C1 segment of cervical spinal cord (tissue), 14 donors: ENCODE measurements around the gene EDDM3A.
"Not testable (repeated sequence)": the region's sequence is repeated elsewhere in the genome, so short reads cannot be mapped to it uniquely, and the experiment has no call there.

Experiments used
- DNase-seq, 14 donors: peaks; one replicate each; lab custom pipeline; 2025; lab: John Stamatoyannopoulos, UW

Gene EDDM3A

DNA sequence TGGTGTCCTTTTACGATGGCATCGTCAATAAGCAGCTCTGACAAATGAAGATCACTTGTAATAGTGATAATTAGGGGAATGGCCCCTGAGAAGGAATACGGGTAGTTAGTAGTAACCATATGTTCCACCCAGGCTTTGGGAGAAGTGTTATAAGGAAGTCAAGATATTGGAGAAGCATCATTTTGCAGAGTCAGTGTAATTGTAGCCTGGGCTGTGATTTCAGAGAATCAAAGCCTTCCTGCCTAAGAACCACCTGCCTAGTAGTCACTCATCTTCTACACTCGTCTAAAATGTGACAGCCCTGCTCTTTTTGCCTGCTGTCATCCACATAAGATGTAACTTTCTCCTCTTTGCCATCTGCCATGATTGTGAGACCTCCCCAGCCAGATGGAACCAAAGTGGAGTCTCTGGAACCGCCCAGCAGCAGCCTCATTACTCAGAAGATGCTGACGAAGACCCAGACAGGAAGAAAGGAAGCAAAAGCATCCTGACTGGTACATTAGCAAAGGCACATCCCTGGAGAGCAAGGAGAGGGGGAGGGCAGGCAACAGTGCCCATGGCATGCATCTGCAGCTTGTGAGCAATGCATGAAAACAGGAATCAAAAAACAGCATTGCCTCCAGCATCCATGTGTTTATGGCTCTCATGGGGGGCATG is 12.6 kb upstream of the EDDM3A start:
- no peak for DNase-seq

DNA sequence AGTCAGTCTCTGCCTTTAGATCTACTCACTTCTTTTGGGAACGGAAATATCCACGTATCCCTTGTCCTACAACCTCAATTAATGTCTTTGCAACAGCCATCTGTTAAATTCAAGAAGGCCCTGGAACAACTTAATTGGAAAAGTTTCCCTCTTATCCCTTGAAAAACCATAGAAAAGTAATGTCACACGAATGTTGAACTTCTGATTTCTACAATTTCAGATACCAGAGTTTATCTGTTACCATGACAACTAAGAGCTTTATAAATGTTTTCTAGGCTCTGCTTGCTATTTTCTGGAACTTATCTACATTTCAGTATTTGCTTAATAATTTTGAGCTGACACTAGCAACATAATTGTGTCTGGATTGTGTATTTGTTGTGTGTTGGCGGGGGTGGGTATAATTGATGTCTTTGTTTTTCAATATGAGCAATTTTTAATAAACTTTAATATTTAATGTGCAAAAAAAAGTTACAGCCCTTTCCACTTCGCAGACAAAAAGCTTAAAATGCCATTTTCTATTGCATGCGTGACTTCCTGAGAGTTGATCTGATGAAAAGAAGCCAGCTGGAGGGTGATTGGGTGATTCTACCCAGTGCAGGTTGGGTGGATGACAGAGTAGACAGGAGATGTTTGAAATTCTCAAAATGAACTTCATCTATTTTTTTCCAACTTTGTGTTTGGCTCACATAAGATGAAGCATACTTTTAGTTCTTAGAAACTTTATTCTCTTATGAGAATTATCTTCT is 11.8 kb upstream of the EDDM3A start:
- DNase-seq, result no peak

DNA sequence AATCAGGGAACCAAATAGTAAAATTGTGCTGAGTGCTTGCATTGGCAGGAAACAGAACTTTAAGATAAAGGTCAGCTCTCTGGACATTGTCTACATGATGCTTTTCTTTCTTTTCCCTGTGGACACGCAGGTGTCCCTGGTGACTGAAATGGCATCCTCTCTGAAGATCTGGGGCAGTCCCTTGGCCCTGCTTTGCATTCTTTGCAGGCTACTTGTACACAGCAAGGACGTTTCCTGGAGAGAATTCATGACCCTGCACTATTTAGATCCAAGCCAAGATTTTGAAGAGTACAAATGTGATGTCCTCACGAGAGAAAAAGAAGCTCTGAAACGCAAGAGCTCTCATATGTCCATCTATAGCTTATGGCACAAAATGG is 11.3 kb upstream of the EDDM3A start:
- no peak for DNase-seq

DNA sequence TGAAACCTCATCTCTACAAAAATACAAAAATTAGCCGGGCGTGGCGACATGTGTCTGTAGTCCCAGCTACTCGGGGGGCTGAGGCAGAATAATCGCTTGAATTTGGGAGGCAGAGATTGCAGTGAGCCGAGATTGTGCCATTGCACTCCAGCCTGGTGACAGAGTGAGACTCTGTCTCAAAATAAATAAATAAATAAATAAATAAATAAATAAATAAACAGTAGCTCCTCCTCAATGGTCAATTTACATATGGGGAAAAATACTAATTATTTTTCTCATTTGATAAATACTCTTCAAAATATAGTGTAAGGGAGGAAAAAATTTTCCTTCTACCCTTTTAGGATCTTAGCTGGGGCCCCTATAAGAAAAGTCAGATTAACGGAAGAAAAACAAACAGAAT is 7.4 kb upstream of the EDDM3A start:
- DNase-seq, result not testable (repeated sequence)

DNA sequence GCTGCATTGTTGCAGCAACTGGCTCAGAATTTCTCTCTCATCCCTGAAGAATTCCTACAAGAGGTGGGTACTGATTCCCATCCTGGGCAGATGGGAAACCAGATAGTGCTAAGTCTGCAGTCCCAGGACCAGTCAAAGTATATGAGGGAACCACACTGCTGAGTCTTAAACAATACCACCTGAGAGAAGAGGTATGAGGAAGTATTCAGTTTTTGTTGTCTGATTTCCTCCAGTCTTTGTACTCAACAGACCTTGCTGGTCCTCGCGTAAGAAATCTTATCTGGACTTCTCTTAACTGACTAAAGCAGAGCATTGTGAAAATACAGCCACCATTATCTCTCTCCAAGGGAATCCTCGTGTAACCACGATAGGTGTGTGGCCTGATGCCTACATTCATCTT is 3.6 kb upstream of the EDDM3A start:
- no peak for DNase-seq

DNA sequence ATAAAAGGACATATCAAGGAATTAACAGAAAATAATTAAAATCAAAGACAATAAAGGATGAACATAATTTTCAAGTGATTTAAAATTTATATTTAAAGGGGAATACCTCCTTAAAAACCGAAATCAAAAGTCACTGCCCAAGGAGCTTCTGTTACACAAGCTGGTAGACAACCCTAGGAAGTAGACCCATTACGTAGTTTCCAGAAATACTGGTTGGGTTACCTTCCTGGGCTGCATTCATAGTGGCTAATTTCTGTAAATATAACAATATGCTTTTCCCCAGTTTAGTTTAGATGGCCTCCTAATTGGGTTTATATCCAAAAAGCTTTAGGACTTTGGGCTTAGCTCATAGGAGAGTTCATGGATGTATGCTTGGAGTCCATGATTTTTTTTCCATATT is 2.1 kb upstream of the EDDM3A start:
- DNase-seq, result no peak

DNA sequence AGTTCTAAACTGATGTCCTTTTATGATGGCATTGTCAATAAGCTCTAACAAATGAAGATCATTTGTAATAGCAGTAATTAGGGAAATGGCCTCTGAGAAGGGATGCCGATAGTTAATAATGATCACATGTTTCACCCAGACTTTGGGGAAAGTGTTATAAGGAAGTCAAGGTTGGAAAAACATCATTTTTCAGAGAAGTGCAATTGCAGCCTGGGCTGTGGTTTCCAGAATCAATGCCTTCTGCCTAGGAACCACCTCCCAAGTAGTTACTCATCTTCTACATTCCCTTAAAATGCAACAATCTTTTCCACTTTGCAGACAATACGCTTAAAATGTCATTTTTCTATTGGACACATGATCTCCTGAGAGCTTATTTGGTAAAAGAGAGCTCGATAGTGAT is 879 bp downstream of the EDDM3A start:
- DNase-seq, result no peak

DNA sequence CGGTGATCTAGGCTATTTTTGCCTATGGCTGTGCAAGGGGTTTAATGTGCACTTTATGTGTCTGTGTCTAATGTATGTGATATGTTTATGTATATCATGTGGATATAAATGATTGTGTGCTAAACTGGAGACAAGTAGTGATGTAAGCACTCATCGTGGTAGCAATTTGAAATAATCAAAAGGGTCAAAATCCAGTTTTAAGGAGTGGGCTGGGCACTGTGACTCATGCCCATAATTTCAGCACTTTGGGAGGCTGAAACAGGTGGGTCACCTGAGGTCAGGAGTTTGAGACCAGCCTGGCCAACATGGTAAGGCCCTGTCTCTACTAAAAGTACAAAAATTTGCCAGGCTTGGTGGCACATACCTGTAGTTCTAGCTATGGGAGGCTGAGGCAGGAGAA is 2.8 kb downstream of the EDDM3A start:
- DNase-seq, result no peak

DNA sequence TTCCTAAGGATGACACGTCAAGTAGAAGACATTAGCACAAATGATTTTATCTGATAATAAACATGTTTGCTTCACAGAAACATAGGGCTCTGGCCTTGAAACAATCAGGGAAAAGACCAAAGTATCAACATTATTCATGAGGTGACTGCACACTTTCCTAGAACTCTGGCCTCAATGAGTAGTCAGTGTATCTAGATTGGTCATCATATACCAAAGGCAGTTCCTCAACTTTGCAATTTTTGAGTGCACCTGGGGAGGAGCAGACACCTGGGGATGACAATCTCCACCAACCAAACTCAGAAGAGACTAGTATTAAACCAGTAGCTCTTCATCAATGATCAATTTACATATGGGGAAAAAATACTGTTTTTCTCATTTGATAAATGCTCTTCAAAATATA is 4.5 kb downstream of the EDDM3A start:
- DNase-seq, result no peak

DNA sequence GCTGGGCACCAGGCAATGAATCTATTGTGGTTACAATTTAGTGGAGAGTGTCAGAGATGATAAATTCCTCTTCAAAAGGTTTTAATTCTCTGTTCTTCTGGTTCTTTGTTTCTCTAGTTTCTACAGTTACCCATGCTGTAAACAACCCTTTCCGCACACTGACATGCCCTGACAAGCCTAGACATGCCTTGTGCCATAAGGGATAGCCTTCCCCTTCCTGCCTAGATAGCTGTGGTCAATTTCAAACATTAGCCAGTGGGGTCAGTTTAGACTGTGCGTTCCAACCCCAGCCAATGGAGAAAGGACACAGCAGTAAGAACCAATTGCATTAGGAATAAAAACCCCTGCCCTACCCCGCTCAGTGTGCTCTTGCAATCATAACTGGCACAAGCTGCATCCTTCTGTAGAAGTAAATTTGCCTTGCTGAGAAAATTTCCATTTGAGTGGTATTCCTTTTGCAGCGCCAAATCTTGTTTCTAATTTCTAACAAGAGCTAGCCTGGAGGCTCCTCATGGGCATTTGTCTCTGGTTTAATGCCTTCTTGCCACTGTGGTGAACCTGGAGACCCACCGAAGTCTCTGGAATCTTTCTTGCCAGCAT is 6.4 kb downstream of the EDDM3A start:
- no peak for DNase-seq

DNA sequence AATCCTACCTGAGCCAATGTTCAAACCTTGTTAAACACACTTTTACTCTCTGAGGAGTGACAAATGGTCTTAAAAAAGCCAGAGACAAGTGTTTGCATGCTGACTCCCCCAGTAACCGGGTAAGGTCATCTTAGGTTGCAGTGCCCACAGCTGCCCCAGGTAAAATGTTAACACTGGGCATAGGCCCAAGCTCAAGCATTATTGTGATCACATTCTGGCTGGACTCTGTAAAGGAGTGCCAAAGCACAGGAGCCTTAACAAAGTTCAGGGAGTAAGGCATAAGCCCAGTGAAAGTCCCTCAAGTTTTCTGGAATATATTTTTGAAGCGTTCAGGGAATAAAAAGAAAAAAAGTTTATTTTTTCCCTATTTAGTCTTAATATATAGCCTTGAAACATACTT is 8.6 kb downstream of the EDDM3A start:
- no peak for DNase-seq

DNA sequence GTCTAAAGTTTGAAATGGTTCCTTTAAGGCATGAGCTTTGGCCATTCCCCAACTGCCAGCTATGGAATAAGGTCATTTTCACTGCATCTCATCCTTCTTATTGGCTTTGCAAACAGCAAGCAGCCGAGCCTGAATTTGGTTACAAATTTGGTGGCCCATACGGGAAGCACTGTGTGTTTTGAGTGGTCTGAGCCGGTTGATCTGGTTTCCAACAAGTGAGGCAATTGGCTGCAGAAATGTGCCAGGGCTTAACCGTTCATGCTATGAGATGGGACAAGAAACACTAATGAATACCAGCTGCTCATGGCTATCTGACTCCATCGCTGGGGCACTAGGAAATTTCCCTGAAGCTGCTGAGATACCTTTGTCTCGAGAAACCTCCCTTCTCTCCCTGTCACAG is 9.3 kb downstream of the EDDM3A start:
- DNase-seq, result no peak

DNA sequence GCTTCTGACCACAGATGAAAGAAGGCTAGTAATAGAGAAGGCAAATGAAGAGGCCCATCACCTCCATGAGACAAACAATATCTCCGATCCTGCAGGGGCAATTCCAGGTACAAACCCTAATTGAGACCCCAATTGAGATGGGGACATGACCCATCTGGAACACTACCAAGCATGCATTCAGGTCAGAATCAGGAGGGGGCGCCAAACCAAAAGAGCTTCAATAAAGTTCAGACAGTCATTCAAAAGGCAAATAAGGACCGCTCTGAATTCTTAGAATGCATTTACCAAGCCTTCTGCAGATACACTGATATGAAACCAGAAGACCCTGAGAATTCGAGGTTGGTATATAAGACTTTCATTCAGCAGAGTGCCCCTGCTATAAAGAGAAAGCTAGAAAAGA is 12.3 kb downstream of the EDDM3A start:
- peak in 2 of 14 donors; percentile 4 to 8 for DNase-seq

DNA sequence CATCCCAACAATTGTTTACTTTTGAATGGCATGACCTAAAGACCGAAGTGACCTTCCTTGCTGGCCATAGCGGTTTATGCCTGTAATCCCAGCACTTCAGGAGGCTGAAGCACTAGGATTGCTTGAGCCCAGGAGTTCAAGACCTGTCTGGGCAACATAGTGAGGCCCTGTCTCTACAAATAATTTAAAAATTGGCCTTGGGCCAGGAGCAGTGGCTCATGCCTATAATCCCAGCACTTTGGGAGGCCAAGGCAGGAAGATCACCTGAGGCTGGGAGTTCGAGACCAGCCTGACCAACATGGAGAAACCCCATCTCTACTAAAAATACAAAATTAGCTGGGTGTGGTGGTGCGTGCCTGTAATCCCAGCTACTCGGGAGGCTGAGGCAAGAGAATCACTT is 13.8 kb downstream of the EDDM3A start:
- DNase-seq, result not testable (repeated sequence)

DNA sequence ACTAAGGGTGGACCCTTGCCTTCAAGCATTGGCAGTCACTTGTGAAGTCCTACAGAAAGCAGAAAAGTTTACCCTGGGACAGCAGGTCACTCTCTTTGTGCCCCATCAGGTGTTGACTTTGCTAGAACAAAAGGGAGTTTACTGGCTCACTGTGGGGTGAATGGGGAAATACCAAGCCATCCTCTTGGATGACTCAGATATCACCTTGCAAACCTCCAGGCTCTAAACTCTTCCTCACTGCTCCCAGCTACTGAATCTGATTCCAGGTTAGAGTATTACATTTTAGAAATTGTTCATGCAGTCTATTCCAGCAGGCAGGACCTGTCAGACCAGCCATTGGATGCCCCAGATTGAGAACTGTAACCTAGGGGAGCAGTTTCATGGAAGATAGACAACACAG is 15.3 kb downstream of the EDDM3A start:
- no peak for DNase-seq

DNA sequence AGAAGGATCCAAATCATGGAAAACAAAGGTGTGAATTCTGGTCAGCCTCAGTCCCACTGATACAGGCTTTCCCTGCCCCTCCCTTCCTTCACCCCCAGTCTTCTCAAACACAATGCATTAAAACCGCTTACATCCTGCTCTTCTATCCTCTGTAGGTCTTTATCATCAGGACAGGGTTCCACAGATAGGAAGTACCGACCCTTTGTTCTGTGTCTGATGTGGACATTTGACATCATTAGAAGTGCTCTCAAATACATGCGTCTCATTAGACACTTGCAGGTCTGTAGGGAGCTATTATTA is 22.9 kb downstream of the EDDM3A start:
- DNase-seq, result no peak

DNA sequence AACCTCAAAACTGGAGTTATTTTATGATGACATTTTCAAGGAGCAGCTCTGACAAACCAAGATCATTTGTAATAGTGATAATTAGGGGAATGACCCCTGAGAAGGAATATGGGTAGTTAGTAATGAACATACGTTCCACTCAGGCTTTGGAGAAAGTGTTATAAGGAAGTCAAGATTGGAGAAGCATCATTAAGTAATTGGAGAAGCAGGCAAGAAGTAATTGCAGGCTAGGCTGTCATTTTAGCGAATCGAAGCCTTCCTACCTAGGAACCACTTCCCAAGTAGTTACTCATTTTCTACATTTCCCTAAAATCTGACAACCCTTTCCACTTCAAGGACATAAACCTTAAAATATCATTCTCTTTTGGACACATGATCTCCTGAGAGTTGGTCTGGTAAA is 23.7 kb downstream of the EDDM3A start:
- DNase-seq, result no peak

DNA sequence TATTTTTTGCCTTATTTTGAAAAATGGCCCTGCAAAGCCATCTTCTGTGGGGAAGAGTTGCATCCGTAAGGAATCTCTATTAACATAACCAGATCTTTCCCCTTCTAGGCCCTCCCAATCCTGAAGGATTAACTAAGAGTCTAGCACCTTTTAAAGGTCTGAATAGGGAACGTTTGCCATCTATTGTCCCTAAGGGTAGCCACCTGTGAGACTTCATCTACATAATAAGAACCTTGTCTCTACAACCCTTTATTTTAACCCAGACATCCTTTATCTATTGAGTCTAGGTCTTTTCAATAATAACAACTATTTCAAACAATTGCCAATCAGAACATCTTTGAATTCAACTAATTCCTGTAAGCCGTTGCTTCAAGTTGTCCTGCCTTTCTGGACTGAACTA is 27.0 kb downstream of the EDDM3A start:
- no peak for DNase-seq

DNA sequence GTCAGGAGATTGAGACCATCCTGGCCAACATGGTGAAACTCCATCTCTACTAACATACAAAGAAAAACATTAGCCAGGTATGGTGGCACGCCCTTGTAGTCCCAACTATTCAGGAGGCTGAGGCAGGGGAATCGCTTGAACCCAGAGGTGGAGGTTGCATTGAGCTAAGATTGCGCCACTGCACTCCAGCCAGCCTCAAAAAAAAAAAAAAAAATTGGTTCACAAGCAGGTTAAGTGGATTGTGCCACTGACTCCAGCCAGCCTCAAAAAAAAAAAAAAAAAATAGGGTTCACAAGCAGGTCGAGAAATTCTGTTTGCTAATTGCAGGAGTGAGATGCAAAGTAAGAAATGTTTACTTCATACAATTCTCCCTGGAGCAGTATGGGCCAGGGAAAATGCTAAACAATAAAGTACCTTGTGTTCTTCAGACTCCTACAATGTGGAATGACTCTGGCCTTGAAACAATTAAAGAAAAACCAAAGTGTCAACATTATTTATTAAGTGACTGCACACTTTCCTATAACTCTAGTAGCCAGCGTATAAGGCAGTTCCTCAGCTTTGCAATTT is 28.7 kb downstream of the EDDM3A start:
- DNase-seq, result no peak

DNA sequence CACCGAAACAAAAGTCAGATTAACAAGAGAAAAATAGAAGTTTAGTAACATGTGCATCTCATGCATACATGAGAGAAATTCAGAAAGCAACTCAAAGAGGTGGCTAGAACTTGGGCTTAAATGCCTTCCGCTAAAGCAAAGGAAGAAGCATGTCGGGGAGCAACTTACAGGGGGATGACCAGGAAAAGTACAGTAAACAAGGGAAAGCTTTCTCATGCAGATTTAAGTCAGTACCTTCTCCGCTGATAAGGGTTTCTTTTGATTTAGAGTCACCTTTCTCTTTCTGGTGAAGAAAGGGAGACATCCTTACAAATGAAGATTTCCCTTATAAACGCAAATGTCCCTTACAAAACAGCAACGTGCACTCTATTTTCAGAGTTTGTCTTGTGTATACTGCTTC is 29.4 kb downstream of the EDDM3A start:
- DNase-seq, result no peak

DNA sequence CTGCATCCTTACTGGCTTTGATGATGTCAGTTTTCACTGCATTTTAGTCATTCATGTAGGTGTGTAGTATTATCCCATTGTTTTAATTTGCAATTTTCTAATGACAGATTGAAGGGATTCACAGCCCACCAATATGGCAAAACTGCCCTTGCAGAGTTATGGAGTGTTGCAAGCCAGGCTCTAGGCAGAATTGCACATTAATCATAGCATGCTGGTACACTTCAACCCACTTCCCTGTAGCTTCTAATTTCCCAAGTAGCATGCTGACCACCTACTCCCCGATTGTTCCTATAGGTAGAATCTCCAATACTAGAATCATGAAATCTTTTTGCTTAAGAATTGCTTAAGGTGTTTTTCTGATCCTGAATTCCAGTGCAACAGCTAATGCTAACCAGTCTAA is 30.2 kb downstream of the EDDM3A start:
- DNase-seq, result no peak

DNA sequence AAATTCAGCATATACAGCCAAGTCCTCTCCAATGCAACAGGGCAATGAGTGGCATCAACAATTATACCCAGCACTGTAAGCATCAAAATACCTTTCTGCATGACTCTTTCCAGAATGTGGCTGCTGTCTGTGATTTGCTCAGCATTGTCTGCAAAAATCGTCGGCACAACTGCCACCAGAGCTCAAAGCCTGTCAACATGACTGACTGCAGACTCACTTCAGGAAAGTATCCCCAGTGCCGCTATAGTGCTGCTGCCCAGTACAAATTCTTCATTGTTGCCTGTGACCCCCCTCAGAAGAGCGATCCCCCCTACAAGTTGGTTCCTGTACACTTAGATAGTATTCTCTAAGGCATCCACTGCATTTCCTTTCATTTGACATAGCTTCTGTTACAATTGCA is 36.1 kb downstream of the EDDM3A start:
- DNase-seq, result peak in 2 of 14 donors; percentile 16 to 22

DNA sequence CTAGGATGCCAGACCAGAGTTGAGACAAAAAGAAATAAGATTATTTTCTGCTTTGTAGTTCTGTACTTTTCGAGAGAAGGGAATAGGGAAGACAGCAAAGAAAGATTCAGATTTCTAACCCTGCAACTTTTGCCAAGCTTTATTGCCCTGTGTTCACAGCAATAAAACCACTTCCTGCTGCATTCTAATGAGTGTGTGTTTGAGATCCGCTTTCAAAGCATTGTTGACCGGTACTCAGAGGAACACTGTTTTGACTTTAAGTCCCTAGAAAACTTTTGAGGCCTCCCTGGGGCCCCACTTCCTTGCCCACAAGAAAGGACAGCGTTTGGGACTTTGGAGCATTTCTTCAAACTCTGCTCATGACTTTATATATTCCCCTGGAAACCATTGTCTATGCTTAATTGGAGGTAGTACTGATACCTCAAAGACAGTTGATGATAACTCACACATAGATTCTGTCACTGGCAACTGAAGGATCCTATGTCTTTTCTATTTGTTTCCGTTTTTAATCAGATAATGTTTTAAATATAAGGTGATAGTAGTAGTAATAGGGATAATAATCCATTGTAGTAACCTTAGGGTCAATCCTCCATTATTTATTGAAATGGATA is 36.7 kb downstream of the EDDM3A start:
- peak in 1 of 14 donors; percentile 22 for DNase-seq
